ENCODE results near the gene TPP1. TPM values are rescaled to one million over a fixed set of nuclear protein-coding genes. Genes with fewer than 3 reads are reported as not detected.

The TPP1 gene
- total RNA-seq, 4 donors from 2014 or later, result 44.4 to 71.5 (median 54.9) TPM

- intact Hi-C loops (cut with DNase I), result loop anchor here (2.0 to 10.0 kb wide), 3 partner anchors 78 to 210 kb away; partner anchors contain the start of genes MRPL17, SMPD1 and TRIM3
- TF ChIP-seq EP300 (IDR thresholded peaks at IDR 0.05) (no peak), POLR2AphosphoS5 (IDR thresholded peaks at IDR 0.05) (no peak), POLR2A (IDR thresholded peaks at IDR 0.05; ENCODE audit: low read depth) (no peak), CTCF (IDR thresholded peaks at IDR 0.05) (no peak)
- no peaks in the 10 kb centered on the region for H3K27me3 ChIP-seq
- no peaks in the 10 kb centered on the region for H3K9me3 ChIP-seq
- H3K4me3 ChIP-seq, result peak overlapping the region; percentile 80 to 99 (median 86)
- peaks cover 63 to 84% (median 82%) of the 10 kb centered on the region in 4 donors for H3K4me1 ChIP-seq
- H3K36me3 ChIP-seq, result peaks cover 36 to 42% (median 40%) of the 10 kb centered on the region in 4 donors
- 6% methylated on average over 3 of the region's 3 CpGs for WGBS
- DNase-seq (ENCODE audit: extremely low spot score), result no peak
- H3K27ac ChIP-seq (replicated peaks in 1 of 4), result peak overlapping the region; percentile 97 to 98 (median 98)
These were observed 14.4 kb downstream of the TPP1 start for GRCh38 chr11:6604790-6605189.

GRCh38 chr11:6604081-6604626, 15.1 kb downstream of the TPP1 start:
- Histone ChIP-seq H3K4me1 (peaks cover 64 to 84% (median 79%) of the 10 kb centered on the region in 4 donors), H3K36me3 (peaks cover 35 to 42% (median 40%) of the 10 kb centered on the region in 4 donors), H3K9me3 (no peaks in the 10 kb centered on the region), H3K27me3 (no peaks in the 10 kb centered on the region), H3K4me3 (peak overlapping the region; percentile 80 to 99 (median 86)), H3K27ac (replicated peaks in 1 of 4) (peak overlapping the region; percentile 97 to 98 (median 98))
- WGBS, result 1% methylated on average over 13 of the region's 20 CpGs
- TF ChIP-seq POLR2A (IDR thresholded peaks at IDR 0.05; ENCODE audit: low read depth) (no peak), CTCF (IDR thresholded peaks at IDR 0.05) (peak in 2 of 3 experiments; percentile 5 to 18), POLR2AphosphoS5 (IDR thresholded peaks at IDR 0.05) (peak in 1 of 2 donors; percentile 64), EP300 (IDR thresholded peaks at IDR 0.05) (no peak)
- intact Hi-C loops (cut with DNase I), result loop anchor here (2.0 to 10.0 kb wide), 3 partner anchors 79 to 209 kb away; partner anchors contain the start of genes MRPL17, SMPD1 and TRIM3
- peak; percentile 92 for DNase-seq (ENCODE audit: extremely low spot score)

GRCh38 chr11:6603287-6604080, 15.7 kb downstream of the TPP1 start, which contains the start of the genes ILK and RRP8:
Gene ILK, plus strand, starts transcription at chr11:6603774. Its CDS starts 498 bp downstream, at chr11:6604272.
Gene RRP8, minus strand, starts transcription at chr11:6603616. Its CDS starts 114 bp downstream, at chr11:6603502.
- peaks cover 29 to 42% (median 40%) of the 10 kb centered on the region in 4 donors for H3K36me3 ChIP-seq
- WGBS, result 2% methylated on average over 43 of the region's 72 CpGs

More at GRCh38 chr11:6603287-6604080, 15.7 kb downstream of the TPP1 start, which contains the start of the genes ILK and RRP8:
- intact Hi-C loops (cut with DNase I), result loop anchor here (2.0 to 10.0 kb wide), 3 partner anchors 79 to 209 kb away; partner anchors contain the start of genes MRPL17, SMPD1 and TRIM3
- TF ChIP-seq POLR2A (IDR thresholded peaks at IDR 0.05; ENCODE audit: low read depth), result peak; percentile 76
- TF ChIP-seq EP300 (IDR thresholded peaks at IDR 0.05), result no peak
- peak; percentile 27 to 52 (median 47) for TF ChIP-seq CTCF (IDR thresholded peaks at IDR 0.05)
- TF ChIP-seq POLR2AphosphoS5 (IDR thresholded peaks at IDR 0.05), result peak in 1 of 2 donors; percentile 90
- Histone ChIP-seq H3K9me3 (no peaks in the 10 kb centered on the region), H3K4me1 (peaks cover 59 to 84% (median 76%) of the 10 kb centered on the region in 4 donors), H3K27me3 (no peaks in the 10 kb centered on the region), H3K27ac (replicated peaks in 1 of 4) (peak within 1 kb of the TSS; percentile 97 to 98 (median 98)), H3K4me3 (peak within 1 kb of the TSS; percentile 80 to 99 (median 86))
- peak; percentile 97 for DNase-seq (ENCODE audit: extremely low spot score)

Measured in esophagus muscularis mucosa (tissue), 4 donors.